HepG2 (cell line): ENCODE data around the gene SGCE. TPM values are rescaled to one million over a fixed set of nuclear protein-coding genes. Genes with fewer than 3 reads are reported as not detected.

ENCODE experiments used
- ATAC-seq: fragments of 200-7000 bp; cut with Tn5 transposase; 3 replicates; pipeline ENCODE4 v1.9.1; 2020; ENCODE audit warnings: mild to moderate bottlenecking, moderate library complexity
- BruUV-seq: library from RNA; stranded (reverse); fragments of 400-500 nt; replicated peaks from 2 replicates; lab custom pipeline; 2021; lab: Mats Ljungman, UMichigan
- CTCF ChIA-PET: fragments of 300-600 bp; formaldehyde crosslinking; extraction: SDS; loops from one replicate; lab custom pipeline; 2021; ENCODE audit warnings: low total read pairs, inconsistent platforms, low intra/inter-chr PET ratio; lab: Yijun Ruan, JAX
- POLR2A ChIA-PET: fragments of 350-600 bp; sonication (Branson Sonifier 250); formaldehyde crosslinking; loops from one replicate; lab custom pipeline; 2020; ENCODE audit warnings: antibody characterized with exemption, inconsistent platforms; lab: Yijun Ruan, JAX
- DNase-seq: peaks from one replicate; pipeline ENCODE4 v3.0.0-alpha.2; 2015; ENCODE audit warnings: low spot score
- FAIRE-seq: peaks from 3 replicates; lab custom pipeline; 2011; peaks lifted over from hg19 to GRCh38; lab: Jason Lieb, UNC
- H2AFZ ChIP-seq: one replicate; pipeline ENCODE4 v1.6.1; 2011; ENCODE audit warnings: low read length, inconsistent platforms
- H3K27ac ChIP-seq: fragments of 300-600 bp; 3 replicates; pipeline ENCODE4 v1.8.0; 2011; ENCODE audit warnings: mixed run types, mild to moderate bottlenecking, mixed read lengths, low read length, inconsistent platforms; ENCODE audit not compliant: insufficient read depth; ENCODE audit errors: extremely low read length
- H3K27me3 ChIP-seq, 2 experiments: fragments of 200-600 bp in 1 of 2; 2 replicates in 1 of 2; 3 replicates in 1 of 2; pipeline versions ENCODE4 v1.6.0 to v1.8.0; 2011; ENCODE audit warnings: low read length in 2 of 2, mild to moderate bottlenecking in 2 of 2, moderate library complexity in 2 of 2, inconsistent platforms in 1 of 2; ENCODE audit not compliant: insufficient read depth in 2 of 2, control insufficient read depth in 1 of 2
- H3K36me3 ChIP-seq, 2 experiments: fragments of 200-600 bp in 1 of 2; replicated peaks in 1 of 2; 2 replicates in 1 of 2; 3 replicates in 1 of 2; pipeline versions ENCODE4 v1.5.1 to v1.8.0; 2011; ENCODE audit warnings: low read length in 2 of 2, inconsistent platforms in 1 of 2; ENCODE audit not compliant: insufficient read depth in 2 of 2, control insufficient read depth in 1 of 2
- H3K4me1 ChIP-seq: 2 replicates; pipeline ENCODE4 v1.5.1; 2012; ENCODE audit warnings: low read length, inconsistent platforms; ENCODE audit not compliant: insufficient read depth
- H3K4me2 ChIP-seq: 2 replicates; pipeline ENCODE4 v1.6.0; 2011; ENCODE audit warnings: low read depth, low read length, inconsistent platforms
- H3K4me3 ChIP-seq, 3 experiments: fragments of 200-600 bp in 1 of 3; sonication (generic), shearing (Covaris generic) in 1 of 3; replicated peaks in 1 of 3; 2 replicates each; pipeline ENCODE4 v1.5.1; 2011 to 2016; ENCODE audit warnings: low read length in 3 of 3, inconsistent platforms in 2 of 3, low read depth in 2 of 3, mild to moderate bottlenecking in 2 of 3, control low read depth in 1 of 3, mixed read lengths in 1 of 3; ENCODE audit not compliant: insufficient read depth in 1 of 3
- H3K79me2 ChIP-seq: one replicate; pipeline ENCODE4 v1.6.1; 2011; ENCODE audit warnings: low read length, inconsistent platforms; ENCODE audit not compliant: insufficient read depth
- H3K9ac ChIP-seq: 2 replicates; pipeline ENCODE4 v1.6.0; 2011; ENCODE audit warnings: mild to moderate bottlenecking, low read depth, low read length, inconsistent platforms; ENCODE audit not compliant: insufficient read depth
- H3K9me3 ChIP-seq: 2 replicates; pipeline ENCODE4 v1.5.1; 2012; ENCODE audit warnings: mild to moderate bottlenecking, low read length
- H4K20me1 ChIP-seq: 2 replicates; pipeline ENCODE4 v1.6.0; 2011; ENCODE audit warnings: inconsistent platforms, mild to moderate bottlenecking, low read length, moderate library complexity; ENCODE audit not compliant: insufficient read depth
- KDM1A ChIP-seq: IDR thresholded peaks from 2 replicates; pipeline ENCODE4 v1.6.1; 2016; ENCODE audit warnings: missing compliant biosample characterization
- KDM4B ChIP-seq: sonication (generic); formaldehyde crosslinking; IDR thresholded peaks from 2 replicates; pipeline ENCODE4 v1.4.0; 2020; ENCODE audit warnings: missing genetic modification reagents
- KLF12 ChIP-seq: sonication (generic); formaldehyde crosslinking; IDR thresholded peaks from 2 replicates; pipeline ENCODE4 v1.4.0; 2020; ENCODE audit warnings: missing genetic modification reagents, borderline replicate concordance
- KMT2B ChIP-seq: IDR thresholded peaks from 2 replicates; pipeline ENCODE4 v1.6.1; 2016; ENCODE audit warnings: missing genetic modification reagents, missing compliant biosample characterization
- SIX1 ChIP-seq: sonication (generic); formaldehyde crosslinking; IDR thresholded peaks from 2 replicates; pipeline ENCODE4 v1.4.0; 2020; ENCODE audit warnings: missing genetic modification reagents, borderline replicate concordance
- SOX5 ChIP-seq: IDR thresholded peaks from 2 replicates; pipeline ENCODE4 v1.6.1; 2016; ENCODE audit warnings: borderline replicate concordance
- TGIF2 ChIP-seq: IDR thresholded peaks from 2 replicates; pipeline ENCODE4 v1.6.1; 2016; ENCODE audit warnings: control low read depth, missing compliant biosample characterization
- ZBTB26 ChIP-seq: IDR thresholded peaks from 2 replicates; pipeline ENCODE4 v1.6.1; 2016; ENCODE audit warnings: missing compliant biosample characterization, missing genetic modification reagents, borderline replicate concordance
- ZBTB43 ChIP-seq: sonication (generic); formaldehyde crosslinking; conservative IDR thresholded peaks from 2 replicates; pipeline ENCODE4 v1.4.0; 2020; ENCODE audit warnings: missing genetic modification reagents
- ZNF180 ChIP-seq: sonication (generic); formaldehyde crosslinking; IDR thresholded peaks from 2 replicates; pipeline ENCODE4 v1.4.0; 2020; ENCODE audit warnings: low read depth, missing genetic modification reagents, borderline replicate concordance
- ZNF232 ChIP-seq: sonication (generic); formaldehyde crosslinking; IDR thresholded peaks from 2 replicates; pipeline ENCODE4 v1.4.0; 2020; ENCODE audit warnings: missing genetic modification reagents, borderline replicate concordance
- ZNF460 ChIP-seq: sonication (generic); formaldehyde crosslinking; IDR thresholded peaks from 2 replicates; pipeline ENCODE4 v1.5.1; 2020; ENCODE audit warnings: missing genetic modification reagents, mild to moderate bottlenecking, borderline replicate concordance
- ZNF609 ChIP-seq: sonication (generic); formaldehyde crosslinking; IDR thresholded peaks from 2 replicates; pipeline ENCODE4 v1.4.0; 2020; ENCODE audit warnings: mild to moderate bottlenecking, missing genetic modification reagents, borderline replicate concordance
- ZNF83 ChIP-seq: sonication (generic); formaldehyde crosslinking; IDR thresholded peaks from 2 replicates; pipeline ENCODE4 v1.4.0; 2020; ENCODE audit warnings: missing genetic modification reagents, mild to moderate bottlenecking, borderline replicate concordance
- ZSCAN21 ChIP-seq: sonication (generic); formaldehyde crosslinking; IDR thresholded peaks from 2 replicates; pipeline ENCODE4 v1.8.0; 2022; ENCODE audit warnings: mild to moderate bottlenecking, missing genetic modification reagents, moderate library complexity, borderline replicate concordance
- ZSCAN25 ChIP-seq: sonication (generic); formaldehyde crosslinking; IDR thresholded peaks from 2 replicates; pipeline ENCODE4 v1.8.0; 2022; ENCODE audit warnings: mild to moderate bottlenecking, missing genetic modification reagents
- WGBS: methylation state at CpG from one replicate; pipeline ENCODE4 v1.1.6; 2017; ENCODE audit warnings: low lambda C conversion rate; 5-methylcytosine and 5-hydroxymethylcytosine counted together
- in situ Hi-C: cut with HindIII; loops from 2 replicates; pipeline ENCODE4 v1.10.0; 2017; ENCODE audit warnings: low pct_unique_long_range_greater_than_20kb; ENCODE audit not compliant: extremely low pct_ligation_motif_present
- intact Hi-C: fragments of 100-400 bp; cut with micrococcal nuclease; formaldehyde crosslinking; loops from one replicate; pipeline ENCODE4 v1.10.0; 2022; ENCODE audit not compliant: unreplicated experiment
- polyA plus RNA-seq, 8 experiments: library from polyadenylated mRNA; depleted of rRNA in 3 of 8; stranded (reverse) in 7 of 8; unstranded in 1 of 8; fragments of >200 nt; fragmentation: Illumina TruSeq in 4 of 8; extraction: Trizol in 4 of 8; gene quantifications; 2 replicates each; pipeline versions ENCODE4 v1.2.1 to v1.2.3, GENCODE V29; 2011 to 2016; ENCODE audit warnings: low read depth in 4 of 8, missing spikeins in 1 of 8, mixed read lengths in 1 of 8; ENCODE audit not compliant: insufficient read depth in 1 of 8
- total RNA-seq, 5 experiments: library from RNA; depleted of rRNA; stranded (reverse); fragments of >200 nt; fragmentation: Illumina TruSeq; extraction: Trizol; gene quantifications; 2 replicates each; pipeline ENCODE4 v1.2.3, GENCODE V29; 2016; ENCODE audit warnings: low read depth in 1 of 5

The SGCE gene
- total and polyA plus RNA-seq, 2 of the 13 experiments (the other 11 are each of a cell fraction or from before 2014, with no cell fraction given): 52.3 to 71.1 TPM

GRCh38 chr7:94580601-94581000 is 75.3 kb downstream of the SGCE start (continued):
- 0 out of 2 replicates have a peak, but pooled peaks have one; percentile 24 for TF ChIP-seq ZBTB43 (CRISPR knock-in tag)
- peak; percentile 95 for TF ChIP-seq SIX1
- 0 out of 2 replicates have a peak, but pooled peaks have one; percentile 55 for TF ChIP-seq ZNF609
- TF ChIP-seq KDM4B (CRISPR knock-in tag): peak; percentile 45; the same call in 1 of the 2 replicates

- H3K27ac ChIP-seq: no peak overlapping the region
- H3K27me3 ChIP-seq: no peaks in the 10 kb centered on the region
- no peaks in the 10 kb centered on the region for H4K20me1 ChIP-seq
- H3K9me3 ChIP-seq: peaks cover 14% of the 10 kb centered on the region
- H3K79me2 ChIP-seq: no peaks in the 10 kb centered on the region
- in situ Hi-C loops: no loop called here
- no TSS peak for BruUV-seq
- ChIA-PET POLR2A (interaction anchor here (1.0 kb wide), 1 partner anchor 18 kb away, joined by 3 read pairs; no protein-coding TSS in a partner anchor), CTCF (no interaction called here)
- DNase-seq: no peak
- no peak for ATAC-seq
- no peak overlapping the region for H2AFZ ChIP-seq
- no peak for FAIRE-seq
- peaks cover 58% of the 10 kb centered on the region for H3K4me1 ChIP-seq
- intact Hi-C loops: no loop called here
- no peak overlapping the region for H3K9ac ChIP-seq
- H3K36me3 ChIP-seq: no peaks in the 10 kb centered on the region; a peak in 1 of 5 replicates
- 95% methylated on average over 2 of the region's 2 CpGs for WGBS
- no peak overlapping the region for H3K4me2 ChIP-seq
- H3K4me3 ChIP-seq: no peak overlapping the region
- TF ChIP-seq ZSCAN21 (CRISPR knock-in tag) (no peak), KMT2B (no peak), TGIF2 (CRISPR knock-in tag) (no peak), ZNF180 (CRISPR knock-in tag) (no peak), ZNF232 (CRISPR knock-in tag) (no peak), ZNF83 (CRISPR knock-in tag) (no peak), SOX5 (CRISPR knock-in tag) (no peak), ZNF460 (no peak), KLF12 (CRISPR knock-in tag) (no peak), ZSCAN25 (CRISPR knock-in tag) (no peak), ZBTB26 (CRISPR knock-in tag) (no peak), KDM1A (CRISPR knock-in tag) (no peak)
These were observed 76.5 kb downstream of the SGCE start for GRCh38 chr7:94579470-94579869.
